Fibroblast of villous mesenchyme (primary cell): ENCODE results near the gene ZFYVE9. TPM values are rescaled to one million over a fixed set of nuclear protein-coding genes. Genes with fewer than 3 reads are reported as not detected.

Experiments
- DNase-seq: peaks from one replicate; pipeline ENCODE4 v3.0.0-alpha.2; 2010; ENCODE audit warnings: low read depth
- H3K4me3 ChIP-seq: 2 replicates; pipeline ENCODE4 v1.5.1; 2011; ENCODE audit warnings: low read depth, mild to moderate bottlenecking, low read length
- CTCF ChIP-seq: IDR thresholded peaks from 2 replicates; pipeline ENCODE4 v1.5.1; 2012; ENCODE audit warnings: low read depth, mild to moderate bottlenecking, low read length; ENCODE audit not compliant: insufficient read depth
- total RNA-seq: library from RNA; depleted of rRNA; stranded (reverse); fragments of >200 nt; gene quantifications from 2 replicates; pipeline ENCODE4 v1.2.3, GENCODE V29; 2012

Gene ZFYVE9
- total RNA-seq, 1 donor, result 41.9 TPM

- no peak overlapping the region for H3K4me3 ChIP-seq
- TF ChIP-seq CTCF, result no peak
- no peak for DNase-seq
Measured at GRCh38 chr1:52112489-52112888, 29.4 kb upstream of the ZFYVE9 start.

DNA sequence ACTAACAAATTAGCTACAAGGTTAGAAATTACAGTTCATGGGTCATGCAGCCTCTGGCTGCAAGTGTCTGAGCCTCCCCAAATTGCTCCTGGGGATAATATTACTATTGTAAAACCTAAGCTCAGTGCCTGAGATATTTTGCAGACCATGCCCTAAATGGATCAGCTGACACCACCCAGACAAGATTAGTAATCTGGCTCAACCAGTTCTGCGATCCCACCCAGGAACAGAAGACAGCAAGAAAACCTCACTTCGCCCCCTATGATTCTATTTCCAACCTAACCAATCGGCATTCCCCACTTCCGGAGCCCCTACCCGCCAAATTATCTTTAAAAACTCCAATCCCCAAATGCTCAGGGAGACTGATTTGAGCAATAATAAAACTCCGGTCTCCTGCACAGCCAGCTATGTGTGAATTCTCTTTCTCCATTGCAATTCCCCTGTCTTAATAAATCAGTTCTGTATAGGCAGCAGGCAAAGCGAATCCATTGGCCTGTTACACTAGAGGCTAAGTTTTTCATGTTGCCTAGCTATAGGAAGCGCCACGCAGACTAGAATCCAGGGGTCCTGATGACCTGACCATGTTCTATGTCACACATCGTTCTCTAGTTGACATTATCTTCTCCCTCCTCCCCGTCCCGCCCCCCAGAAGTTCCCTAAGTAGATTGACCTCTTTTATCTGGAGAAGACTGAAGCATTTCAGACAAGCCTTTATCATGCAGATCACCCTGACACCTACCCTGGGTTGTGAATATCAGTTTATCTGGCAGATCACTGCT is 22.4 kb upstream of the ZFYVE9 start:
- no peak for TF ChIP-seq CTCF
- DNase-seq, result no peak
- no peak overlapping the region for H3K4me3 ChIP-seq

GRCh38 chr1:52122384-52122783 is 19.5 kb upstream of the ZFYVE9 start:
- TF ChIP-seq CTCF, result no peak

DNA sequence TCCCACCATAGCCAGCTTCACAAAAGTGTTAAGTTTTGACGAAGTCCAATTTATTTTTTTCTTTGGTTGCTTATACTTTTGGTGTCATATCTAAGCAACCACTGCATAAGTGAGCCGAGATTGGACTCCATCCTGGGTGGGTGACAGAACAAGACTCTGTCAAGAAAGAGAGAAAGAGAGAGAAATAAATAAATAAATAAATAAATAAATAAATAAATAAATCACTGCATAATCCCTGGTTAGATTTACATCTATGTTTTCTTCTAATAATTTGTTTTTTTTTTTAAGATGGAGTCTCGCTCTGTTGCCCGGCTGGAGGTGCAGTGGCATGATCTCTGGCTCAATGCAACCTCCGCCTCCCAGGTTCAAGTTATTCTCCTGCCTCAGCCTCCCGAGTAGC is 18.3 kb upstream of the ZFYVE9 start:
- no peak for TF ChIP-seq CTCF
- DNase-seq, result no peak
- no peak overlapping the region for H3K4me3 ChIP-seq

More at GRCh38 chr1:52122384-52122783, 19.5 kb upstream of the ZFYVE9 start:
- no peak for DNase-seq
- H3K4me3 ChIP-seq, result no peak overlapping the region

DNA sequence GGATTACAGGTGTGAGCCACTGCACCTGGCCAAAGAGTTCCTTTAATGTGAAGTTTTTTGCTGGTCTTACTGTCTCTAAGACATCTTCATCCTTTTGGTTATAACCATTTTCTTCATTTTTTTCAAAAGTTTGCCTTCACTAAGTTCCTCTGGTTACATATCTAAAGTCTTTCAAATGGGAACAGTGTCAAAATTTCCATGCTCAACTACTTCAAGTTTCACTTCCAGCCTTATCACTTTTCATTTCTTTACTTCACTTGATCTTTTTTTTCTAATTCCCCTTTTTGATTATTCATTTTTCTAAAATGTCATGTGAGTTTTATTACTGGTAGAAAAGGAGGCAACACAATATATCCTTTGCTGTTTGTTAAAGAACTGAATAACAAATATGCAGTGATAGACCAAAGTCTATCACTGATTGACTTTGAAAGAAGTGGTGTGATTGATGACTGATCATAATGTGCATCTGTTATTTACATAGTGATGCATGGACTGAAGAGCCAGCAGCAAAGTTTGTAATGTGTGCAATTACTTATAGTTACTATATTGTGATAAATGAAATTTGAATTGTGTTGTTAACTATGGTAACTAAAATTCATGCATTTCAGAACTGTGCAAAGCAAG is 16.0 kb upstream of the ZFYVE9 start:
- DNase-seq, result no peak
- no peak for TF ChIP-seq CTCF

GRCh38 chr1:52127181-52128180 is 14.4 kb upstream of the ZFYVE9 start:
- H3K4me3 ChIP-seq, result no peak overlapping the region
- peak; percentile 75 for DNase-seq
- TF ChIP-seq CTCF, result peak; percentile 75

More for the DNA sequence above, 16.0 kb upstream of the ZFYVE9 start:
- H3K4me3 ChIP-seq, result no peak overlapping the region
